HG03139 (cell line): ENCODE results near the gene AFF3.

ENCODE experiments used
- ATAC-seq: cut with Tn5 transposase; IDR thresholded peaks from one replicate; pipeline ENCODE4 v1.9.1; 2021; ENCODE audit not compliant: unreplicated experiment

The AFF3 gene

DNA sequence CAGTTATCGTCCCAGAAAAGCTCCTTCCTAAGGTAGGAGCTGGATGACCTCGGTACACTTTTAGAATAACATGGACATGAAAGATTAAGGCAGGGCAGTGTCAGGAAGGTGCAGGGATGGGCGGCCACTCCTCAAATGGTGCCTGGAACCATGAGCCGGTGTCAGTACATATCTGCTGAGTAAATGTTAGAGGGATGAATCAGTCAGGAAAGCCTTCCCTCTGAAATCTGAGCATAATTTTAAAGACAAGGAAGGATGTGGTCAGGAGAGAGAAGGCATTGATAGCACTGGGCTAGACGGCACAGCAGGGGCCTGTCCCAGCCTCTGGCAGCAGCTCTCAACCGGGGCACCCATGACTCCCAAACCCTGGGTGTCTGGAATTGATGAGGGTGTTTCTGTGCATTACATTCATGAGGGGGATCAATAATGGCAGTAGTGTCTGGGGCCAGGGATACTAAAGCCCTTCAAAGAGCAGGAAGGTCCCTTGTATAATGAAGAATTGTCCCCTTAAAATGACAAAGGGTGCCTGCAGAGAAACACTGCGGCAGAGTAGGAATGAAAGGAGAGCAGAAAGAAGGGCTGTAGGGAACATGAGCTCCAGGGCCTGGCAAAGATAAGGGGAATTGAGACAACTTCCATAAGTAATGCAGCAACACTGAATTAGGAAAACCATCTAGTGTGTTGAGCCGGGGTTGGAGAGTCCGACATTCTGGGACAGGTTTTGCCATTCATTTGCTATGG is 490.3 kb downstream of the AFF3 start:
- ATAC-seq, result no peak

DNA sequence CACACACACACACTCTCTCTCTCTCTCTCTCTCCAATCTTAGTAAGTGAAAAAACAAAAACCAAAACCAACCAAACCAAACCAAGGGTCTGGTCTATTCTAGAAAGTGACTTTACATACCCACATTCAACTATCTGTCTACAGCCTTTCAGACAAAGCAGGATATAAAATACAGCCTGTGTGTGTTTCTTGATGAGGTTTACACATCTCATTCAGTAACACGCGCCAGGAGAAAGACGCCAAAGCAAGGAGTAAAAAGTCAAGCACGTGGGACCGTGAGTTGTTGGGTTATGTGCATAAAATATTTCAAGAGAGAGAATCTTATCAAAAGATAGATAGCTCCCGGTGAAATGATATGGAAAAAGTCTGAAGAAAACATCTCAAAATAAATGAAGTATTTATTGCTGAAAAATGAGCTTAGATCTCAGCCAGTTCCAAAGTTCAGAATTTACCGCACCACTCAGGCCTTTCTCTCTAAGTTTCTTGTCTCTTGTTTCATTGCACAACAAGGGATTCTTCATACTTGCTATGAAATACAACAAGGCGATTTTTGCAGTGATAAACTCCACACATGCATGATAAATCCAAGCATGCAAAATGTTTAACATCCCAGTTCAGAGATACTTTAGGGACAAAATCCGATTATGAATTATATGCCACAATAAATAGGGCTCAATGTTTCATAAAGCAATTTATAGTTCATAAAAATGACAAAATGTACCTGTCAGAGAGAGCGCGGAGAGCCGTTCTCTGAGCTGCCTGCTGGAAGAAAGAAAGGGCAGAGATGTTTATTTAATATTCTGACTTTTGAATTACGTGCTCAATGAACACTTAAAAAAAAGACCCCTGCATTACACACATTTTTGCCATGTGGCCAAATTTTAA is 493.2 kb downstream of the AFF3 start:
- no peak for ATAC-seq

DNA sequence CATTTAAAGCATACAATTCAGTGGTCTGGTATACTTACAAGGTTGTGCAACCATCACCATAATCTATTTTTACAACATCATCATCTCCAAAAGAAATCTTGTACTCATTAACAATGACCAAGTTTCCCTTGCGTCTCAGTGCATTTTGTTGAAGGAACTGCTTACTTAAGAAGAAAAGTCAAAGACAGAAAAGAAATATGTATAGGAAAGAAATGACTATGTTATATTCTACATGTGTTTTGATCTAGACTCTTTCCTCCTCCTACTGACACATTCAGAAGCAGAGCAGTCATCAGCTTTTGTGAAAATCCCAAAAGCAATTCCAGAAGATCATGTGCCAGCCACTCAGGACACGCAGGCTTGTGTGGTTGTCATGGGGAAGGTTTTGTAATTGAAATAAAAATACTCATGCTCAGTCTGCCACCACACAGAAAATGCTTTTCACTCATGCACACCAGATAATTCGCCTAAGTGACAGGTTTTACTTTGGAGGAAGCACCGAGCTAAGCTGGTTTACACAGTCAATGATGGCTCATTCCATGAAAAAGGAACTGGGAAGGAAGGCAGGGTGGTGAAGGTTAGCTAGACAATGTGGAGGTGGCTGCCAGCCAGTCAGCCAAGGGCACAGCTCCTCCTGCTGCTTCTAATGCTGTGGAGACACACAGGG is 494.1 kb downstream of the AFF3 start:
- ATAC-seq, result no peak

DNA sequence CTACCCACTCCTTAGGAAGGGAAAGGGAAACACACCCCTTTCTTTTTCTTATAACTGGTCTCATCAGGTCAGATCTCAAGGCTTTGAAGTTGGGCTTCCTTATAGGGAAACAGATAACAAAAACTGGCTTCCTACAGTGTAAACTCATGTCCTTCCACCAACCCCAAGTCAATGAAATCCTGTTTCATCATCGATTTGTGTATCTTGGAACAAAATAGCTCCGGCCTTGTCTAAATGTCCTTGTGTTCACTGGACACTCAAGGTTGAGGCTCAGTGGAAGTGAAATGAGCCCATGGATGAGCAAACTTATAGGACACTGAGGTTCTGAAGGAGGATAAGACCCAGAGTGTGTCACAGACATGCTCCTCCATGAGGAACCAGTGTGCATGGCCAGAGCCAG is 496.4 kb downstream of the AFF3 start:
- ATAC-seq, result no peak

DNA sequence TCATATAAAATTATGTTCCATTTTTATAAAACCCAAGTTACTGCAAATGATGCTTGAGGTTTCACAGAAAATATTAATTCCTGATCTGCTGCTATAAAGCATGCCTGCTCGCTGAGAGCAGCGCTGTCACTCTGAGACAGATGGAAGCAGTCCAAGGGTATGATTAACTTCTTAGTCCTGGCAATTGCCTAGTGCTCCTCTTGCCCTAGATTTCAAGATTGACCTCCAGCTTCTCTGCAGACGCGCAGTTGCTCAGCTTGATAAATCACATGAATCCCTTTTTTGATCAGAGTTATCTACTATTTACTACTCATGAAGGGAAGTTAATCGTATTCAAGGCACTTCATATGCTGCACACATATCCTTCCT is 498.0 kb downstream of the AFF3 start:
- no peak for ATAC-seq

DNA sequence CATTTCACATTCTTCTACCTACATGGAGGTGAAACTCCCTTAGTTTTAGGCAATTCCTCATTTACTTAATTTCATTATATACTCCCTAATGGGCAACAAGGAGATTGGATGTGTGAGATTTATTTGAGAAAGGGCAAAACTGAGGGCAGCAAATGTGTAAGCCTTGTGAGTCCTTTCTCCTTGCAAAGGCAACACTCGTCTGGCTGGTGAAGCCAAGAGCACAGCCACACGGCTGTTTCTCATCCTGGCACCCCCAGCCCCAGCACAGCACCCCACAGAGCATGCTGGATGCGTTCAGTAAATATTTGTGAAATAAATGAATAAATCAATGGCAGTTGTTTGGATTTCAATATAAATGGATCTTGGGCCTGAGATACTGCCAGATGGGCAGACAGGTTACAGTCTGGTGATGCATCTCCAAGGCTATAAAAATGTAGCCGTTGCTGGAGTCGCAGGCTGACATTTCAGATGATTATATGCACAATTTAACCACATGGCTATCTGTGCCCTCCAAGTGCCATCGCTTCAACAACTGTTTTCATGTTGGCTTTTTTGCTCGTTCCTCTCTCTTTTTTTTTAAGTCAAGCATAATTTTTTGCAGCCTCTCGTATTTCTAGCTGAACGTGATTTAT is 498.5 kb downstream of the AFF3 start:
- no peak for ATAC-seq

DNA sequence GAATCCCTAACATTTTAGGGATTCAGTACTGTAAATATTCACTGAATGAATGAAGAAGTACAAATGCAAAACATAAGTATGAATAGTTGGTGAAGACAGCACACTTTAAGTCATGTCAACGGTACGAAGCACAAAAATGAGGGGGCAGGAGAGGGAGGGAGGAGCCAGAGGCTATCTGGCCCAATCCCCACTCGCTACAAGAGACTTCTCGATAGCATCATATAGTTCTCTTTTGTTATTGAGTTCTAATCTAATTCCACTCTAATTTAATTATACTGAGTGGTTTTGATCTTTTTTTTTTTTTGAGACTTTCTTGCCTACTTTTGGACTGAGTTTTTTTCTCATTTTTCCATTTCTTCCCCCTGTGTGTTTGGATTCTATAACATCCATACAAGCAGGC is 500.4 kb downstream of the AFF3 start:
- ATAC-seq, result no peak

DNA sequence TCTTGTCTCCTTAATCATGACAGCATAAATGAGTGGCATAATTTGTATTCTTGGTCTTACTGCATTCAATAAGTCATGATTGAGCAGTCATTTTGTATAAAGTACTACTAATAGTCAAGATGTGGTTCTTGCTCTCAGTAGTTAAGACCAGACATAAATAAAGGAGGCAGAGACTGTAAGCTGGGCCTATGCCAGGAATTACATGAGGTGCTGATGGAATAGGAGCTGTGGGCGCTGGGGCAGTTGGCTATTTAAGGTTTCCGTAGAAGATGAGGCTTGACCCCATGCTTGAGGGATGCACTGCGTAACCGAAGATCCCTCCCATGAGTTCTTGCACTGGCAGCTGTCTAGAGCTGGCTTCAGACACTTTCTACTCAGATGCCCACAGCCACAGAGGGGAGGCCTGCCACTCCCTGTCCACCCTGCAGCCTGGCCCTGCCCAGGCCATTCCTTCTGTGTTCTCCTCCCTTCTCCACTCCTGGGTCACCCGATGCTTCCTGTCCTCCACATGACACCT is 501.7 kb downstream of the AFF3 start:
- no peak for ATAC-seq

DNA sequence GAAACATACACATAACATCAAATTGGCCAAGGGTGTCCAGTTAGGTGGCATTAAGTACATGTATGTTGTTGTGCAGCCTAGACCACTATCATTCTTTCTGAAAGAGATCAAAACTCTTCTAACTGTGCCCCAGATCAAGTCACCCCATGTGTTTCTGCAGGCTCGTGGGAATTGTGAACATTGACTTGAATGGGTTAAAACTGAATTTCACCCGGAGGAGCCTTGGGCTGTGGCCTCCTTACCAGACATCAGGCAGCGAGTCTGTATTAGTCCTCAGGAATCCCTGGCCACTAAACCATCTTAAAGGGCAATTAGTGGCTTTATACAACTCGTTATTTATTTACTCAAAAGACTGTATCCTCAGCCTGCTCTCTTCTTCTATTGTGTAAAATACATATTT is 503.6 kb downstream of the AFF3 start:
- ATAC-seq, result no peak

DNA sequence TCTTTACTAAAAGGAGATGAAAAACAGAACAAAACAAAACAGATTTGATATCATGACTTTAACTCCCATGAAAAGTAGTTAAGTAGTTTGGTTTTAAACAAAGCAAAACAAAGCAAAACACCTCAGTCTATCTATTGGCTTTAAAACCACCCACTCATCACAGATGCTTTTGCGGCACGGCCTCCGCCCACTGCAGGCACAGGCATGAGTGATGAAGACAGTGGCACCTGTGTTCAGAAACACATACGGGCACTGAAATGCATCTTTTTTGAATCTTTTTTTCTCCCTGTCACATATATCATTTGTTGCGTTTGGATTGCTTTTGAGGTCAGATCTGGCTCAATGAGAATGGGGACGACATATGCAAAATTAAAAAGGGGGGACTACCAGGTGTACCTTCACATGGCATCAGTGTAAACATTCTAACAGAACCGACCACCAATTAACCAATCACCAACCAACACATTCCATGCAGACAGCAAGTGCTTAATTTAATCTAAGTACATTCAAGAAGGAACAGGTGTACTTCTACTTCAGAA is 505.2 kb downstream of the AFF3 start:
- ATAC-seq, result no peak

DNA sequence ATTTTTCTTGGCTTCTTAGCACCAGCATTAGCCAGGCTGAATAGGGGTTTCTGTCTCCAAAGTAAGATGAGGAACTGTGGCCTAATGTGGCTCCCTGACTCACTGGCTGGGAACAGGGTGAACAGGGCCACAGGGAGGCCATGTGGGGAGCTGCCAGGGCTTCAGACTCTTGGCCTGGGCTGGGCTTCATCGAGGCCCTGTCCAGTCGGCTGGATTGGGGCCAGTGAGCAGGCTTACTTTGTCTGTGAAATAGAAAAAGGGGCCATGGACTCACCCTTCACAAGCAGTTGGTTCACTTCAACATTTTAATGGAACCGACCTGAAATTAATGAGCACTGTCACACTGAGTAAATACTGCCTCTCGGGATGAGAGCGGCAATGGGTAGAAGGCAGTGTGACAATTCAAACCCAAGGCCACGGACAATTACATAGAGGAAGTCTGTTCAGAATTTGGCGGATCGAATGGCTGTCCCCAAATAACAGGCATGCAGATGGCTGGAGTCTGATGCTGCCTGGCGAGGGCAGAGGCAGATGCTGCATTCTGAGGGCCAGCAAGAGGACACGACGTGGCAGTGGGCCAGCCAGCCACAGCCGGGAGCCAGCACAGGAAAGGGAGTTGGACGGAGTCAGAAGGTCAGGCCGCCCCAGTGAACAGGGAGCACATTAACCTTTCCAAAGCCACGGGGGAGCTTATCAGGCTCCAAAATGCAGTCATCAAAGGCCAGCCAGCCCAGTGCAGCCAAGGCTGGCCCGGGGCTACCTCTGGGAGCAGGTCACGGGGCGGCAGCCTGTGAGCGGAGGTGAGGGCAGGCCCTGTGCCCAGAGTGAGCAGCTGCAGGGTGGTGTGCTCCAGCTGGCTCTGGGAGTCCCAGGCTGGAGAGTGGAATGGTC is 506.0 kb downstream of the AFF3 start:
- ATAC-seq, result no peak

DNA sequence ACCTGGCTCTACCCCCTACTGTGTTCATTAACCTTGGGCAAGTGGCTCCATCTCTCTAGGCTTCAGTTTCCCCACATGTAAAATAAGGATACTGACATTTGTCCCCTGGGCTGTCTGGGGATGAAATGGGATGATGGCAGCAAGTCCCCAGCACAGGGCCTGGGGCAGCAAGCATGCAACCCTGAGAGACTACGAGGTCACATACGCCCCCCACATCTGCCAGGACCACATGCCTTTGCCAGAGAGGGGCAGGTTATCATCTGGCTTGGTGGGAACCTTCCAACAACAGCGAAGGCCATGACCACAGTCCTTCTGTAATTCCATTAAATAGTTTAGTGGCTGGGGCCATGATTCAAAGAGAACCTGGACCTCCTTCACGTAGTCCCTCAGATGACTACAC is 506.7 kb downstream of the AFF3 start:
- ATAC-seq, result no peak

DNA sequence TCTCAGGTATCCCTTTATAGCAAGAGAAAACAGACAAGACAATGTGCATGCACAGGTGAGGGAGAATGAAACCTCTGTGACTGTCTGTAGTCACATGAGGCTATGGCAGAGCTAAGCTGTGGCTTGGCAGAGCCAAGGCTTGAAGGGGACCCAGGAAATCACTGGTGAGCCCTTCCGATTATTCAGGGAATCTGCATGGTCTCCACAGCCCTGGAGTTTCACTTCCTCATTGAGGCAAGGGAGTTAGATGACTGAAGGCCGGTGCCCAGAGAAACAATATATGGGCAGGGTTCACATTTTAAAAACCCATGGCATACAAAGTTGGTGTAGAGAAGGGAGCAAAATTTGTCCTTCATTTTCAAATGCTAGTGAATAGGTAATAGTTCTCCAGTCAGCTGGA is 508.2 kb downstream of the AFF3 start:
- ATAC-seq, result no peak

DNA sequence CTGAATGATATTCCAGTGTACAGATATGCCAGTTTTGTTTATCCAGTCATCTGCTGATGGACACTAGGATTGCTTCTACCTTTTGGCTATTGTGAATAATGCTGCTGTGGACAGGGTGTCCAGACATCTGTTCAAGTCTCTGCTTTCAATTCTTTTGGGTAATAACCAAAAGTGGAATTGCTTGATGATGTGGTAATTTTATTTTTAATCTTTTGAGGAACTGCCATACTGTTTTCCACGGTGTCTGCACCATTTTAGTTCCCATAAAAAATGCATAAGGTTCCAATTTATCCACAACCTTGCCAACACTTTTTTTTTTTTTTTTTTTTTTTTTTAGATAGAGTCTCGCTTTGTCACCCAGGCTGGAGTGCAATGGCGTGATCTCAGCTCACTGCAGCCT is 510.7 kb downstream of the AFF3 start:
- no peak for ATAC-seq

DNA sequence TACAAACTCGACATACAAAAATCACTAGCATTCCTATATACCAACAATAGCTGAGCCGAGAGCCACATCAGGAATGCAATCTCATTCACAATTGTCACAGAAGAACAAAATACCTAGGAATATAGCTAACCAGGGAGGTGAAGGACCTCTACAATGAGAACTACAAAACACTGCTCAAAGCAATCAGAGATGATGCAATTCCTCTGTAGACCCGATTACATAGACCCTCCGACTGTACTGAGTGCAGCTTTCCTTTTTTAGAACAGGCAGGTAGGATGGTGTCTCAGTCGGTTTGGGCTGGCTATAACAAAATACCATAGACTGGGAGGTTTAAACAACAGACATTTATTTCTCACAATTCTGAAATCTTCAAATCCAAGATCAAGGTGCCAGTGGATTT is 513.1 kb downstream of the AFF3 start:
- ATAC-seq, result no peak

DNA sequence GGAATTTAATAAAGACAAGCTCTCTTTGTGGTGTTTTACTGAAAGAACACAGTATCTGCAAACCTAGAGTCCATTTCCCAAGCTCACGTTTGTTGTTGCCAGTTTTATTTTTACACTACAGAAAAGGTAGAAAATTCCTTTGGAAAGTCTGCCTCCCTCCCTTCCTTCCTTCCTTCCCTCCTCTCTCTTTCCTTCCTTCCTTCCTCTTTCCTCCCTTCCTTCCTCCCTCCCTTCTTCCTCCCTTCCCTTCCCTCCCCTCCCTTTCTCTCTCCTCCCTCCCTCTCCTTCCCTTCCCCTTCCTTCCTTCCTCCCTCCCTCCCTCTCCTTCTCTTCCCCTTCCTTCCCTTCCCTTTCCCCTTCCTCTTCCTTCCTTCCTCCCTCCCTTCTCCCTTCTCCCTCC is 516.2 kb downstream of the AFF3 start:
- ATAC-seq, result no peak

DNA sequence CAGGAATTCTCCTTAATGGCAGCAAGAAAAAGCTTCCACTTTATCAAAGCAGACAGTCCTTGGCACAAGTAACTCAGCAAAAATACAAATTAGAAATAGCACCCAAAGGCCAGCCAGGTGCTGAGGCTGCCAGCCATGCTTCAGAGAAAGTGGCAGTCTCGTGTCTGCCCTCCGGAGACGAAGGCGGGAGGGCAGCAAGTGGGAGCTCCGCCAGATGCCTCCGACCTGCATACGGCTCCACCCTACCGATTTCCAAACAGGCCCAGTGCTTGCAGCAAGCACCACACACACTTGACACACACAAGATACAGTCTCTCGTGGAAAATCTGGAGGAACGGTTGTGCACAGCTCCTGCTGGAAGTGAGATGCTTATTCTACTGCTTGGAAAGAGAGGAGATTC is 517.7 kb downstream of the AFF3 start:
- ATAC-seq, result no peak

DNA sequence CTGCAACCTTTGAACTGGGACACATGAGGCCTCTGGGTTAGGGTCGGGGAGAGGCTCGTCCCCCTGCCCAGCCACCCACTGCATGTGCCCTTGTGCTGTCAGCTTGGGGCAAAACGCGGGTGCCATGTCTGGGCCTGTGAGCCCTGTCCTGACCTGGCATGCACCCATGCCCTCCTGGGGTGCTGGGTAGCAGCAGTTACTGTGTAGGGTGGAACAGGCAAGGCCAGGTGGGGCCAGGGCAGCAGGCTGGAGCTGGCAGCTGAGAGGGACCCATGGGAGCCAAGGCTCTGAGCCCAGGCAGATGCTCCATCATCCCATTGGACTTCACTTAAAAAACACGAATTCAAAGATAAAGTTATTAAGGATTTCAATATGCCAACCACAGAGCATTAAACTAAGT is 518.8 kb downstream of the AFF3 start:
- ATAC-seq, result no peak

DNA sequence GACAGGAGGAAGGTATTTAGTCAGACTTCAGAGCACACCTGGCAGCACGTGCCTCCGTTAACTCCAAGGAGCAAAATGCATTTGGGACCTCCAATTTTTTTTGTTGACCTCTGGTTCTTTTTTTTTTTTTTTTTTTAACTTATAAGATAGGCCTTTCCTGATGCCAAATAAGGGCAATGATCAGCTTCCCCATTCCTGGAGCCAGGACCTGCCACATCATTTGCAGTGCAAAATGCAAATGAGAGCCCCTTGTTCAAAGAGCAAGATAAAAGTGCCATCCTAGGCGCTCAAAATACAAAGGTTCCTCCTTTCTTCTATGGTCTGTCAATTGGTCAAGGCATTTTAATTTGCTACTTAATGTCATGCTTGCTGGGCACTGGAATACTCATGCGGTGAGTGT is 519.4 kb downstream of the AFF3 start:
- ATAC-seq, result no peak

DNA sequence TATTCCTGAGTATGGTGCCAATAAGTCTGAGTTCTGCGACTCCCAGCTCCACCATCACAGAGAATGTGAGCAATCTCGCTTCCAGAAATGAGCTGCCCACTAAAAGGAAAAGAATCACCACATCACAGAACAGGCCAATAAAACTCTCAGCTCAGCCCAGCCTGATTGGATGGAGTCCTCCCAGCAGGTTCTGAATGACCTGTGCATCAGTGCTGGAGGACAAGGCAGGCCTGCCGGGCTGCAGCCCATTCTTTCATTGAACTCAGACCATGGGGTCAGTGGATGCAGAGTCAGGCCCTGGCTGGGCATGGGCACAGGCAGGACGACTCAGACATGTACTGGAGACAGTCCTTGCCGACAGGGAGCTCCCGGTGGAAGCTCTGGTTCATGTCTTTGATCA is 519.9 kb downstream of the AFF3 start:
- no peak for ATAC-seq
